Panc1 (cell line): ENCODE data around the gene FAF1. TPM values are rescaled to one million over a fixed set of nuclear protein-coding genes. Genes with fewer than 3 reads are reported as not detected.

ENCODE experiments used
- ATAC-seq: fragments of 200-7000 bp; cut with Tn5 transposase; 2 replicates; pipeline ENCODE4 v1.9.1; 2020; ENCODE audit warnings: mild to moderate bottlenecking, moderate library complexity
- BruUV-seq: library from RNA; stranded (reverse); fragments of 400-500 nt; replicated peaks from 2 replicates; lab custom pipeline; 2021; lab: Mats Ljungman, UMichigan
- CTCF ChIA-PET: fragments of 300-600 bp; sonication (Branson Sonifier 250); formaldehyde crosslinking; loops from one replicate; lab custom pipeline; 2022; ENCODE audit warnings: antibody characterized with exemption; lab: Charles Lee
- POLR2A ChIA-PET: fragments of 300-600 bp; sonication (Branson Sonifier 250); formaldehyde crosslinking; loops from one replicate; lab custom pipeline; 2022; ENCODE audit warnings: antibody characterized with exemption; lab: Charles Lee
- DNase-seq: peaks from one replicate; pipeline ENCODE4 v3.0.0-alpha.2; 2010; ENCODE audit warnings: low read depth, low spot score
- H3K27ac ChIP-seq: 2 replicates; pipeline ENCODE4 v1.5.1; 2011; ENCODE audit warnings: mild to moderate bottlenecking, low read length, inconsistent platforms
- H3K27me3 ChIP-seq: fragments of 200-500 bp; sonication (Bioruptor generic); 2 replicates; pipeline ENCODE4 v1.6.0; 2014; ENCODE audit warnings: low read length, inconsistent platforms; ENCODE audit not compliant: control insufficient read depth, insufficient read depth
- H3K36me3 ChIP-seq: fragments of 200-500 bp; sonication (Bioruptor generic); 2 replicates; pipeline ENCODE4 v1.5.1; 2014; ENCODE audit warnings: inconsistent platforms, mild to moderate bottlenecking, low read length, moderate library complexity; ENCODE audit not compliant: control insufficient read depth, insufficient read depth
- H3K4me1 ChIP-seq: 2 replicates; pipeline ENCODE4 v1.5.1; 2011; ENCODE audit warnings: inconsistent platforms, mild to moderate bottlenecking, low read length, moderate library complexity; ENCODE audit not compliant: control insufficient read depth, insufficient read depth
- H3K4me3 ChIP-seq, 2 experiments: 2 replicates each; pipeline ENCODE4 v1.5.1; 2011 to 2012; ENCODE audit warnings: low read depth in 2 of 2, low read length in 2 of 2, mild to moderate bottlenecking in 2 of 2, inconsistent platforms in 1 of 2, moderate library complexity in 1 of 2
- H3K9me3 ChIP-seq: fragments of 200-500 bp; sonication (Bioruptor generic); 2 replicates; pipeline ENCODE4 v1.5.1; 2014; ENCODE audit warnings: low read depth, mild to moderate bottlenecking, inconsistent platforms, low read length, moderate library complexity; ENCODE audit not compliant: control insufficient read depth, insufficient read depth
- CTCF ChIP-seq: fragments of 450-650 bp; IDR thresholded peaks from 2 replicates; pipeline ENCODE4 v1.5.1; 2017; ENCODE audit warnings: mild to moderate bottlenecking
- POLR2AphosphoS5 ChIP-seq: IDR thresholded peaks from 2 replicates; pipeline ENCODE4 v1.6.1; 2012; ENCODE audit warnings: mild to moderate bottlenecking, low read depth, low read length, moderate library complexity
- REST ChIP-seq, 2 experiments: IDR thresholded peaks; 2 replicates each; pipeline ENCODE4 v1.6.1; 2011 to 2012; ENCODE audit warnings: low read depth in 2 of 2, control low read depth in 1 of 2, low read length in 1 of 2, mild to moderate bottlenecking in 1 of 2, moderate library complexity in 1 of 2; ENCODE audit not compliant: insufficient read depth in 1 of 2
- SIN3A ChIP-seq: IDR thresholded peaks from 2 replicates; pipeline ENCODE4 v1.6.1; 2012; ENCODE audit warnings: low read depth, mild to moderate bottlenecking, low read length, moderate library complexity, borderline replicate concordance; ENCODE audit not compliant: insufficient read depth
- TCF7L2 ChIP-seq: IDR thresholded peaks from 2 replicates; pipeline ENCODE4 v1.6.1; 2011; ENCODE audit warnings: mild to moderate bottlenecking, low read depth, low read length, inconsistent platforms
- in situ Hi-C: cut with HindIII; loops from 2 replicates; pipeline ENCODE4 v1.10.0; 2016; ENCODE audit warnings: low sequenced_read_pairs, low pct_unique_long_range_greater_than_20kb
- intact Hi-C: fragments of 100-400 bp; cut with micrococcal nuclease; formaldehyde crosslinking; loops from one replicate; pipeline ENCODE4 v1.10.0; 2022; ENCODE audit not compliant: unreplicated experiment
- total RNA-seq: library from RNA; stranded (reverse); gene quantifications from one replicate; pipeline ENCODE4 v1.2.1, GENCODE V29; 2021; ENCODE audit not compliant: unreplicated experiment

Gene FAF1
- total RNA-seq, 1 experiment from 2014 or later: 101 TPM

- H3K27ac ChIP-seq: no peak overlapping the region
- H3K4me3 ChIP-seq: no peak overlapping the region
- H3K27me3 ChIP-seq: no peaks in the 10 kb centered on the region
- ATAC-seq (no peak), DNase-seq (no peak)
- in situ Hi-C loops (no loop called here), intact Hi-C loops (no loop called here)
- no peaks in the 10 kb centered on the region for H3K36me3 ChIP-seq
- POLR2A ChIA-PET: no interaction called here
- TF ChIP-seq TCF7L2 (no peak), SIN3A (no peak), POLR2AphosphoS5 (no peak), CTCF (no peak), REST (IDR thresholded peaks at IDR 0.05; ENCODE audit: insufficient read depth in 1 of 2, low read depth in 2 of 2, low read length in 1 of 2) (no peak)
- CTCF ChIA-PET: no interaction called here
- no peaks in the 10 kb centered on the region for H3K4me1 ChIP-seq
- no peaks in the 10 kb centered on the region for H3K9me3 ChIP-seq
- BruUV-seq: no TSS peak
These were observed 406.1 kb downstream of the FAF1 start for GRCh38 chr1:50553921-50554320.

DNA sequence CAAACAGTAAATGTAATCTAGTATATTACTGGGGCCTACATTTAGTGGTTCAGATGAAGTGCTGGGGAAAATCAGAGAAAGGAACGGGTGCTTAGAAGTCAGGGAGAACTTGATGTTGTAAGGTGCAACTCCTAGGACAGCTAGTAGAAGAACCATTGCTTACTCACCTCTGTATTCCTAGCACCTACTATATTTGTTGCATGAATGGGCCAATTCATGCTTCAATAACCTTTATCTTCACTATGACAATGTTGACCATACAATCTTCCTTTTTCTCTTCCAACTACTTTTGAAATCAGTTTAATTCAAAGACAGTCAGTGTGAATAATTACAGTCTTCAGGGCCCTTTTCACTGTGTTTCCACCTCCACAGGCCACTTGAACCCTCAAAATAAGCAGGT is 411.8 kb downstream of the FAF1 start:
- no peak for DNase-seq
- no peak for ATAC-seq
- Histone ChIP-seq H3K4me3 (no peak overlapping the region), H3K27ac (no peak overlapping the region), H3K4me1 (no peaks in the 10 kb centered on the region), H3K36me3 (no peaks in the 10 kb centered on the region), H3K27me3 (no peaks in the 10 kb centered on the region), H3K9me3 (no peaks in the 10 kb centered on the region)
- no TSS peak for BruUV-seq
- in situ Hi-C loops: no loop called here
- TF ChIP-seq SIN3A: no peak
- no peak for TF ChIP-seq POLR2AphosphoS5
- TF ChIP-seq TCF7L2: no peak
- no peak for TF ChIP-seq CTCF
- no peak for TF ChIP-seq REST (IDR thresholded peaks at IDR 0.05; ENCODE audit: insufficient read depth in 1 of 2, low read depth in 2 of 2, low read length in 1 of 2)
- CTCF ChIA-PET: no interaction called here
- intact Hi-C loops: no loop called here
- POLR2A ChIA-PET: no interaction called here
